ENCODE results near the gene ASTL.

ASTL gene

DNA sequence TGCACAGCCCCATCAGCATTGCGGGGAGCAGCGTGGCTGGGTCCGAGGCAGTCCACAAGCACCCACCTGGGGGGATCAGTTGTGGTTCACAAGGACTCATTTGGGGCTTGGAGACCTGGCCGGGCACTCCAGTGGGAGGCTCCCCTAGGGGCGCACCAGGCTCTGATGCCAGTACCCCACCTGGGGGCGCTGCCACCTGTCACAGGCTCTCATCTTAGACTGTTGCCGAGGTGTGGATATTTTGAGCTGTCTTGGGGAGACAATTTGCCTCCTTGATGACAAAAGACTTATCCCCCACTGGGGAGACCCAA is 25.0 kb downstream of the ASTL start:
- DNase-seq (ENCODE audit: low read depth in 2 of 2), result no peak

GRCh38 chr2:96112501-96113366 is 25.6 kb downstream of the ASTL start:
- DNase-seq (ENCODE audit: low read depth in 2 of 2), result no peak

GRCh38 chr2:96111823-96112500 is 26.3 kb downstream of the ASTL start:
- no peak for DNase-seq (ENCODE audit: low read depth in 2 of 2)

DNA sequence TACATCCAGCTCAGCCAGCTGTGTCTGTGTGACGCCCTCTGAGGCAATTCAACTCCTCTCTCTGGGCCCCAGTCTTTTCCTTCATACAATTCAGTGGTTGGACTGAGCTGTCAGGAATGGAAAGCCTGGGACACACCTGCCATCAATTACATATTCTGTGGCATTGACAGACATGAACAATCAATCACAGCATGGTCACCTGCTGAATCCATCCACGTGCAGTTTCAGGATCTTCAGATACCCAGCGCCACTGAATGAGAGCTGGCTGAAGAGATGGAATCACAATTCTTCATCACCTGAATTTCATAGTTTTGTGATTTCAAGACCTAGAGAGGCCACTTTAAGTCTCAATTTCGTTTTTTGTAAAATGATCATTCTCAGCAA is 27.1 kb downstream of the ASTL start:
- no peak for DNase-seq (ENCODE audit: low read depth in 2 of 2)

DNA sequence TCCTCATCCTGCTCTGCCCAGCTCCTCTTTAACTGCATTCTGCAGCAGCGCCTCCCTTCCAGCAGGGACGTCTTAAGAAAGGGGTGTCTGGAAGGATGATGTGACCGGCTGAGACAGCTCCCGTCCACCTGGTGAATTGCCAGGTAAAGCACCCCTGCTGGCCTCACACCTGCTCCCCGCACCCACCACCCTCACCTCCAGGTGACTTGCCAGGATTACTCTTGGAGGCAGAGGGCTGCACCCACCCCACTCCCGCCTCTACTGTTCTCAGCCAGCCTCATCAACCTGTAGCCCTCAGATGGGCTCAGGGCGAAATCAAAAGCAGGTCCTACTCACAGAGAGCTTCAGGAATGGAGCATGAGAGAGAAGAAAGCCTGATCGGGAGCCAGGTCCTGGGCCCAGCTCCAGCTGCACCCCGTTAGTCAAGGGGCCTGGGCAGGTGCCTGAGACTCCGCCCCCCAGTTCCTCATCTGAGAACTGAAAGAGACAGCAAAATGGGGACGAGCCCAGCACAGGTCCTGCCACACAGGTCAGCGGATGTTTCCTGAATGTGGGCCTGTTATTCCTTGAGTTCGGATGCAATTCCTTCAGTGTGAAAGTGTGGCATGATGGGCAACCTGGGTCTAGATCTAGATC is 27.6 kb downstream of the ASTL start:
- DNase-seq (ENCODE audit: low read depth in 2 of 2), result no peak

- DNase-seq (ENCODE audit: low read depth in 2 of 2), result no peak
These were observed 28.3 kb downstream of the ASTL start for GRCh38 chr2:96109931-96110511.

DNA sequence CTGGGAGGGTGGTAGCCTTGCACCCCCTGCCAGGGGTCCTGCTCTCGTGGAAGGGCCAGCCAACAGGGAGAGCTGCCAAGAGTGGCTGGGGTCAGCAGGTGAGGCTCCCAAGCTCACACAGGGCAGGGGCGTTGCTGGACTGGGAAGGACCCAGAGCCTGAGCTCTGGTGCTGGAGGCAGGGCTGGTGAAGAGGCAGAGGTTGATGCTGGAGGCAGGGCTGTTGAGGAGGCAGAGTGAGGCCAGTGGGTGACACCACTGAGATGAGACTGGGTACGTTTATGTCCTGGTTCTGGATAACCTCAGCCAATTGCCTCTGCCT is 29.0 kb downstream of the ASTL start:
- DNase-seq (ENCODE audit: low read depth in 2 of 2), result no peak

GRCh38 chr2:96108541-96109360 is 29.6 kb downstream of the ASTL start:
- no peak for DNase-seq (ENCODE audit: low read depth in 2 of 2)

DNA sequence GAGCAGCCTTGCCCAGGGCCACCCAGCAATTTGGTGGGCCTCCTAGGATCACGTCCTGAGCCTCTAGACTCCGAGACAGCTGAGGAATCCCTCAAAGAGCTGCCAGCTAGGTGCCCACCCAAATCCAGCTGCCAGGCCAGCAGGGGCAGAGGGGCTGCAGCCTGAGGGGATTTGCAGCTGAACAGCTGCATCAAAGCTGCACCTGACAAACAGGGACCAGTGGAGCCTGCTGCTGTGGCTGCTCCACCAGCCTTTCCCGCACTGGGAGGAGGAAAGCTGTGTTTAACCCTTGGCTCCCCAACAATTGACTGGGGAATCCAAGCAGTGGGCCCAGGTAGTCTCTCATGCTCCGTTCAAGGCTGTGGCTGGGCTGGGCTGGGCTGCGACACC is 30.2 kb downstream of the ASTL start:
- no peak for DNase-seq (ENCODE audit: low read depth in 2 of 2)

GRCh38 chr2:96107708-96108065 is 30.6 kb downstream of the ASTL start:
- DNase-seq (ENCODE audit: low read depth in 2 of 2), result no peak

- DNase-seq (ENCODE audit: low read depth in 2 of 2), result no peak
These were observed 31.2 kb downstream of the ASTL start for GRCh38 chr2:96106991-96107707.

DNA sequence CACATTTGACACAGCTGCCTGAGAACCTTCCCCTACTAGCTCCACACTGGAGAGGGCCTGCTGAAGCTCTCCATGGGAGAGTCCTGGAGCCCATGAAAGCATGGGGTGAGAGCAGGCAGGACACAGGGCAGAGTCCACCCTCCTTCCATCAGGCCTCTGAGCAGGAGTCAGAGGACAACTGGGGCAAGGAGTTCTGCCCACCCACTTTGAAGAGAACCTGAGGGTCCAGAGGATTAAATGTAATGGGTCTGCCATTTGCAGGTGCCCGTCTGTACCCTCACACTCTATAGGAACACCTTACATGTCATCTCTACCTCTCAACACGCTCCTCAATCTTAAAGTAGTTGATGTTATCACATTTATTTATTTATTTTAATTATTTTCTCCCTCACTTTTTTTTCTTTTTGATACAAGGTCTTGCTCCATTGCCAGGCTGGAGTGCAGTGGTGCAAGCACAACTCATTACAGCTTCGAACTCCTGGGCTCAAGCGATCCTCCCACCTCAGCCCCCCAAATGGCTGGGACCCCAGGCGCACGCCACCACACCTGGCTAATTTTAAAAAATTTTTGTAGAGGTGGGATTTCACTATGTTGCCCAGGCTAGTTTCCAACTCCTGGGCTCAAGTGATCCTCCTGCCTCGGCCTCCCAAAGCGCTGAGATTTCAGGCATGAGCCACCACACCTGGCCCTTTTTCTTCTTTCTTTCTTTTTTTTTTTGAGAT is 32.1 kb downstream of the ASTL start:
- no peak for DNase-seq (ENCODE audit: low read depth in 2 of 2)

DNA sequence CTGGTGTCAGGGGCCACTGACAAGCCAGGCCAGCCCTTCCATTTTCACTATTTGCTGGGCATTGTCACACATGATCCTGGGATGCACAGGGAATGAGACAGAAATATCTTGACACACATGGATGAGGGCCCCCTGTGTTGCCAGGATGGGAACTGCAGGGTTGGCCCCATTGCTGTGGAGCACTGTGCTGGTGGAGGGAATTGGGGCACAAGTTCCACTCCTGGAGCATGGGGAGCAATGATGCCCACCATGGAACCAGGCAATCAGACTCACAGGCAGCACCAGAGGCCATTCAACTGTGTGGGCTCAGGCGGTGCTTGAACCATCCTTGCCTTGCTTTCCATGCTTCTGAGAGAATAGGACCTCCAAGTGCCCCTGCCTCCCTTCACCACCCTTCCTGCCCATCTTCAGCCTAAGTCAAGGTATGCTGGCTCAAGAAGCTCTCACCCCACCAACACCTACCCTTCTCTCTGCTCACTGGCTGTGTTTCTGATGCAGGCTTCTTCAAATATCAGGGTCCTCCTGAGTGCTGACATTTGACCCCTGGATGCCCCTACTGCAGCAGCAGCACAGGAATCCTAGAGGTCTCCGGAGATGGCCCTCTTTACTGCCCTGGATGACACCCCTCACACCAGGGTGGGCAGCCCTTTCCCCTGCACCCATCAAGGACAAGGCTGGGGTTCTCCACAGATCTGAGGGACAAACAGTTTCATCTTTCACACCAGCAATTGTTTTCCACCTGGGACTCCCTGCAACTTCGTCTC is 33.0 kb downstream of the ASTL start:
- no peak for DNase-seq (ENCODE audit: low read depth in 2 of 2)

DNA sequence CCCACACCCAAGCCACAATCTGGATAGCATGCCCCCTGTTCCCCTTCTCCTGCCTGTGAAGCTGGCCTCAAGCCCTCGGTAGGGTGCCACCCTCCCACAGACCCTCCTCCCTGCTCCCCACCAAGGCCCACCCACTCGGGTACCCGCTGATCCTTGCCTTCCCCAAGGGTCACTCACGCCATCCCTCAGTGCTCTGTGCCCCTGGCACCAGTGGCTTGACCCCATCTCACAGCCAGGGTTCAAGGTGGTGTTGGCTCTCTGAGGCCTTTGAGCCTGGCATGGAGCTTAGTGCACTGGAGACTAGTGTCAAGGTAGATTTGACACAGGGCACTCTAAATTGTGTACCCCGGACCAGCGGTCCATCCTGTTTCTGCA is 33.8 kb downstream of the ASTL start:
- DNase-seq (ENCODE audit: low read depth in 2 of 2), result no peak

GRCh38 chr2:96103761-96104486 is 34.4 kb downstream of the ASTL start:
- no peak for DNase-seq (ENCODE audit: low read depth in 2 of 2)

- DNase-seq (ENCODE audit: low read depth in 2 of 2), result no peak
These were observed 35.1 kb downstream of the ASTL start for GRCh38 chr2:96103187-96103601.

GRCh38 chr2:96102596-96103186 is 35.6 kb downstream of the ASTL start:
- DNase-seq (ENCODE audit: low read depth in 2 of 2), result no peak

- DNase-seq (ENCODE audit: low read depth in 2 of 2), result no peak
These were observed 37.4 kb downstream of the ASTL start for GRCh38 chr2:96100893-96101304.
